Measurements from ENCODE around the gene CFAP58.

CFAP58 gene

GRCh38 chr10:104374591-104374990, 21.0 kb downstream of the CFAP58 start:
- DNase-seq: no peak

GRCh38 chr10:104376784-104377300, 23.2 kb downstream of the CFAP58 start:
- DNase-seq: no peak

GRCh38 chr10:104380336-104380735, 26.7 kb downstream of the CFAP58 start:
- DNase-seq: no peak

- DNase-seq: no peak
These were observed 33.7 kb downstream of the CFAP58 start for GRCh38 chr10:104387130-104387888.

GRCh38 chr10:104388830-104389229, 35.2 kb downstream of the CFAP58 start:
- no peak for DNase-seq

- no peak for DNase-seq
These were observed 37.7 kb downstream of the CFAP58 start for GRCh38 chr10:104391150-104391968.

- no peak for DNase-seq
These were observed 38.3 kb downstream of the CFAP58 start for GRCh38 chr10:104391969-104392296.

GRCh38 chr10:104393387-104393786, 39.8 kb downstream of the CFAP58 start:
- no peak for DNase-seq

- DNase-seq: no peak
These were observed 42.9 kb downstream of the CFAP58 start for GRCh38 chr10:104396581-104396980.

- no peak for DNase-seq
These were observed 50.0 kb downstream of the CFAP58 start for GRCh38 chr10:104403636-104404035.

- no peak for DNase-seq
These were observed 53.4 kb downstream of the CFAP58 start for GRCh38 chr10:104406715-104407650.

GRCh38 chr10:104413528-104413927, 59.9 kb downstream of the CFAP58 start:
- DNase-seq: no peak

GRCh38 chr10:104415526-104416165, 62.0 kb downstream of the CFAP58 start:
- no peak for DNase-seq

- DNase-seq: no peak
These were observed 63.2 kb downstream of the CFAP58 start for GRCh38 chr10:104416851-104417250.

GRCh38 chr10:104417637-104418292, 64.1 kb downstream of the CFAP58 start:
- no peak for DNase-seq

GRCh38 chr10:104424719-104425118, 71.1 kb downstream of the CFAP58 start:
- DNase-seq: no peak

- DNase-seq: no peak
These were observed 74.4 kb downstream of the CFAP58 start for GRCh38 chr10:104427989-104428388.

- DNase-seq: no peak
These were observed 76.2 kb downstream of the CFAP58 start for GRCh38 chr10:104429846-104430245.

GRCh38 chr10:104430360-104430759, 76.7 kb downstream of the CFAP58 start:
- DNase-seq: no peak

GRCh38 chr10:104433669-104434068, 80.0 kb downstream of the CFAP58 start:
- no peak for DNase-seq

GRCh38 chr10:104434601-104435000, 81.0 kb downstream of the CFAP58 start:
- DNase-seq: no peak

GRCh38 chr10:104435822-104436221, 82.2 kb downstream of the CFAP58 start:
- DNase-seq: no peak
